Smooth muscle cell (in vitro differentiated cells): ENCODE results near the gene KIAA1755. TPM values are rescaled to one million over a fixed set of nuclear protein-coding genes. Genes with fewer than 3 reads are reported as not detected.

Experiments
- DNase-seq: peaks from one replicate; lab custom pipeline; 2025; ENCODE audit not compliant: unreplicated experiment; lab: John Stamatoyannopoulos, UW
- H2AFZ ChIP-seq: fragments of 200-600 bp; sonication (generic); 2 replicates; pipeline ENCODE4 v1.6.0; 2016; ENCODE audit warnings: antibody characterized with exemption, low read depth, mild to moderate bottlenecking
- H3F3A ChIP-seq: fragments of 200-600 bp; sonication (generic); 2 replicates; pipeline ENCODE4 v1.6.0; 2017; ENCODE audit warnings: antibody characterized with exemption, low read depth
- H3K27ac ChIP-seq: fragments of 200-600 bp; sonication (generic); 2 replicates; pipeline ENCODE4 v1.5.1; 2016; ENCODE audit warnings: low read depth, mild to moderate bottlenecking
- H3K27me3 ChIP-seq: fragments of 200-600 bp; sonication (generic); 2 replicates; pipeline ENCODE4 v1.6.1; 2016; ENCODE audit warnings: low read depth, mild to moderate bottlenecking
- H3K36me3 ChIP-seq: fragments of 200-600 bp; sonication (generic); 2 replicates; pipeline ENCODE4 v1.5.1; 2016; ENCODE audit warnings: low read depth
- H3K4me1 ChIP-seq: fragments of 200-600 bp; sonication (generic); 2 replicates; pipeline ENCODE4 v1.5.1; 2016; ENCODE audit warnings: low read depth
- H3K4me2 ChIP-seq: fragments of 200-600 bp; sonication (generic); 2 replicates; pipeline ENCODE4 v1.6.0; 2016; ENCODE audit warnings: mild to moderate bottlenecking
- H3K4me3 ChIP-seq: fragments of 200-600 bp; sonication (generic); 2 replicates; pipeline ENCODE4 v1.5.1; 2016; ENCODE audit warnings: mild to moderate bottlenecking
- H3K79me2 ChIP-seq: fragments of 200-600 bp; sonication (generic); 2 replicates; pipeline ENCODE4 v1.6.0; 2016; ENCODE audit warnings: low read depth, mild to moderate bottlenecking
- H3K9ac ChIP-seq: fragments of 200-600 bp; sonication (generic); 2 replicates; pipeline ENCODE4 v1.6.0; 2016; ENCODE audit warnings: low read depth
- H3K9me3 ChIP-seq: fragments of 200-600 bp; sonication (generic); replicated peaks from 2 replicates; pipeline ENCODE4 v1.5.1; 2016; ENCODE audit warnings: low read depth
- H4K20me1 ChIP-seq: fragments of 200-600 bp; sonication (generic); 2 replicates; pipeline ENCODE4 v1.6.0; 2016; ENCODE audit warnings: low read depth
- WGBS: methylation state at CpG from one replicate; pipeline ENCODE4 v1.1.7; 2016; ENCODE audit warnings: low lambda C conversion rate; 5-methylcytosine and 5-hydroxymethylcytosine counted together
- polyA plus RNA-seq: library from polyadenylated mRNA; unstranded; fragments of >200 nt; fragmentation: Nextera tagmentation; extraction: Ambion mirVana; gene quantifications from 2 replicates; pipeline ENCODE4 v1.2.1, GENCODE V29; 2016
- total RNA-seq: library from RNA; depleted of rRNA; stranded (reverse); fragments of >200 nt; gene quantifications from 2 replicates; pipeline ENCODE4 v1.2.3, GENCODE V29; 2014
- TF ChIP-seq, protein P1 (sequence below): fragments of 200-600 bp; sonication (generic); IDR thresholded peaks from 2 replicates; pipeline ENCODE4 v1.5.1; 2017; ENCODE audit warnings: borderline replicate concordance, mild to moderate bottlenecking, antibody characterized with exemption; ENCODE audit not compliant: insufficient read depth, poor library complexity, severe bottlenecking

KIAA1755 gene
- total and polyA plus RNA-seq, 2 experiments from 2014 or later = 0.17 TPM; not detected in 1

DNA sequence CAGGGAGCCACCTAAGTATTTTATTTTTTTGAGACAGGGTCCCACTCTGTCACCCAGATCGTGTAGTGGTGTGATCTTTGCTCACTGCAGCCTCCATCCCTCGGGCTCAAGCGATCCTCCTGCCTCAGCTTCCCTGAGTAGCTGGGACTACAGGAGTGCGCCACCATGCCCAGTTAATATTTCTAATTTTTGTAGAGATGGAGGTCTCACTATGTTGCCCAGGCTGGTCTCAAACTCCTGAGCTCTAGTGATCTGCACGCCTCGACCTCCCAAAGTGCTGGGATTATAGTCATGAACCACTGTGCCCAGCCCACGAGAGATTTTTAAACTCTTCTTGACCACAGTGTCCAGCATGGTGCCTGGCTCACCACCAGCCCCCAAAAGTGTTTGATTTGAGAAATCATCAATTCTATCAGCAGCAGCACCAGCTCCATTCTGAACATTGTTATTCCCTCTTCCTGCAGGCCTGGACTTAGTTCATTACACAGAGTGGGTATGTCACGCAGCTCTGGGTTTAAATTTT is 93.1 kb downstream of the KIAA1755 start:
- H3K79me2 ChIP-seq = no peaks in the 10 kb centered on the region
- H3K4me2 ChIP-seq = peak overlapping the region; percentile 29
- H3F3A ChIP-seq = peaks cover 21% of the 10 kb centered on the region
- DNase-seq = no peak
- no peaks in the 10 kb centered on the region for H3K9me3 ChIP-seq
- H3K27me3 ChIP-seq = no peaks in the 10 kb centered on the region
- no peaks in the 10 kb centered on the region for H3K4me1 ChIP-seq
- H2AFZ ChIP-seq = no peak overlapping the region
- TF ChIP-seq, protein P1, sequence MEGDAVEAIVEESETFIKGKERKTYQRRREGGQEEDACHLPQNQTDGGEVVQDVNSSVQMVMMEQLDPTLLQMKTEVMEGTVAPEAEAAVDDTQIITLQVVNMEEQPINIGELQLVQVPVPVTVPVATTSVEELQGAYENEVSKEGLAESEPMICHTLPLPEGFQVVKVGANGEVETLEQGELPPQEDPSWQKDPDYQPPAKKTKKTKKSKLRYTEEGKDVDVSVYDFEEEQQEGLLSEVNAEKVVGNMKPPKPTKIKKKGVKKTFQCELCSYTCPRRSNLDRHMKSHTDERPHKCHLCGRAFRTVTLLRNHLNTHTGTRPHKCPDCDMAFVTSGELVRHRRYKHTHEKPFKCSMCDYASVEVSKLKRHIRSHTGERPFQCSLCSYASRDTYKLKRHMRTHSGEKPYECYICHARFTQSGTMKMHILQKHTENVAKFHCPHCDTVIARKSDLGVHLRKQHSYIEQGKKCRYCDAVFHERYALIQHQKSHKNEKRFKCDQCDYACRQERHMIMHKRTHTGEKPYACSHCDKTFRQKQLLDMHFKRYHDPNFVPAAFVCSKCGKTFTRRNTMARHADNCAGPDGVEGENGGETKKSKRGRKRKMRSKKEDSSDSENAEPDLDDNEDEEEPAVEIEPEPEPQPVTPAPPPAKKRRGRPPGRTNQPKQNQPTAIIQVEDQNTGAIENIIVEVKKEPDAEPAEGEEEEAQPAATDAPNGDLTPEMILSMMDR = no peak
- no peak overlapping the region for H3K4me3 ChIP-seq
- no peaks in the 10 kb centered on the region for H3K36me3 ChIP-seq
- peak overlapping the region; percentile 67 for H3K27ac ChIP-seq
- whole genome bisulfite sequencing = 93% methylated on average over 8 of the region's 8 CpGs
- no peaks in the 10 kb centered on the region for H4K20me1 ChIP-seq
- no peak overlapping the region for H3K9ac ChIP-seq

DNA sequence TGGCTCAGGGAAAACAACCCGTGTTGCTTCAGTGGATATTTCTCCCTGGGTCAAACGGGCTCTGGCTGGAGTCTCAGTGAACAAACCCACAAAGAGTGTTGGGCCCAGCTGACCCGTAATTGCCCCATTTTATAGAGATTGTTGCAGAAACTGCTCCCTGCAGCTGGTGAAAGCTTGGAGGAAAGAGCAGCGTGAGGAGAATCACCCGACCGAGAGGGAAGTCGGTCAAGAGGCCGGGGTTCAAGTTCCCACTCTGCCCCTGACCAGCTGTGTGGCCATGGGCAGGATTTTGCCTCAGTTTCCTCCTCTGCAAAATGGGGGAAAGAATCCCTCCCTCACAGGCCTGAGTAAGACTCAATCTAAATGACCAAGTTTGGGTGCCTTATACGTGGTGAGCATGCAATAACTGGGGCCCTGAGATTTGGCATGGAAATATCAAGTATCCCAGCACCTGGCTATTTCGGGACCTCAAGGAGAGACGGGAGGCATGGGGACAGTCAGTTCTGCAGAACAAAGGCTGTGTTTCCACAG is 93.8 kb downstream of the KIAA1755 start:
- Histone ChIP-seq H3K4me3 (no peak overlapping the region), H3K27ac (no peak overlapping the region), H3F3A (peaks cover 16% of the 10 kb centered on the region), H3K9me3 (no peaks in the 10 kb centered on the region), H2AFZ (peak overlapping the region; percentile 19), H4K20me1 (no peaks in the 10 kb centered on the region), H3K9ac (no peak overlapping the region), H3K79me2 (no peaks in the 10 kb centered on the region), H3K4me1 (no peaks in the 10 kb centered on the region), H3K27me3 (no peaks in the 10 kb centered on the region), H3K36me3 (no peaks in the 10 kb centered on the region), H3K4me2 (peak overlapping the region; percentile 4)
- DNase-seq = no peak
- 83% methylated on average over 11 of the region's 11 CpGs for WGBS
- TF ChIP-seq, protein P1 = no peak

DNA sequence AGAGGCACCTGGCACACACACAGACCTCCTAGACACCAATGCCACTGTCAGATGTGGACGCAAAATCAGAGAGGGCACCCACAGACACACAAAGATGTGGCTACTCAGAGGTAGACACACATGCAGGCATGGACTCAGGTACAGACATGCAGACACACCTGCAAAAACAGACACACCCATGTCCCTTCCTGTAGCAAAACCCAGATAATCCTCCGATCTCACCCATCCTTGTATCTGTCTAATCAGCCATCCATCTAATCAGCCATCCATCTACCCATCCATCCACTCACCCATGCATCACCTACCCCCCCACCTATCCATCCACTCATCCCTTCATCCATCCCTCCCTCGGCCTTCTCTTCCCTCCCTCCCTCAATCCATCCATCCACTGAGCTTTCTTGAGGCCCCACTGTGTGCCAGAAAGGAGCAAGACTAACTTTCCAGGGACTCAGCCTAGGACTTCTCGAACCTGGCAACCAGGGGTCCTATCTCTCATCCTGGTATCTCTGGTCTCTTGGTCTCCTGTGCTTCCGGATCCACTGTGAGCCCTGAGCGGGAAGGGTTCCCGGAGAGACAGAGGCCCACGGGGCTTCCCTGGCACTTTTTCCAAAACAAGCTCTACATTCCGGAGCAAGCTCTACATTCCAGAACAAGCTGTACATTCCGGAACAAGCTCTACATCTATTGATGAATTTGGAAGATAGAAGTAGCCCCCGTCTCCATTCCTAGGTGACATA is 94.4 kb downstream of the KIAA1755 start:
- no peaks in the 10 kb centered on the region for H3K36me3 ChIP-seq
- H3K27me3 ChIP-seq = no peaks in the 10 kb centered on the region
- H2AFZ ChIP-seq = peak overlapping the region; percentile 19
- no peaks in the 10 kb centered on the region for H4K20me1 ChIP-seq
- TF ChIP-seq, protein P1 = no peak
- H3K9me3 ChIP-seq = no peaks in the 10 kb centered on the region
- no peaks in the 10 kb centered on the region for H3K4me1 ChIP-seq
- peak overlapping the region; percentile 84 for H3K4me2 ChIP-seq
- H3K27ac ChIP-seq = no peak overlapping the region
- H3K79me2 ChIP-seq = no peaks in the 10 kb centered on the region
- H3F3A ChIP-seq = peaks cover 9% of the 10 kb centered on the region
- 67% methylated on average over 11 of the region's 11 CpGs for WGBS
- H3K9ac ChIP-seq = no peak overlapping the region
- no peak for DNase-seq
- no peak overlapping the region for H3K4me3 ChIP-seq
